Subcutaneous abdominal adipose tissue (tissue), 5 donors: ENCODE results near the gene ADGRA1.

Source experiments
- H3K27ac ChIP-seq: one replicate; pipeline ENCODE4 v1.7.0; 2013; ENCODE audit warnings: low read depth, mild to moderate bottlenecking, inconsistent platforms, low read length, moderate library complexity
- H3K27me3 ChIP-seq, 5 donors: one replicate each; pipeline ENCODE4 v1.7.0; 2013; ENCODE audit warnings: low read length in 5 of 5, inconsistent platforms in 1 of 5; ENCODE audit not compliant: control insufficient read depth in 5 of 5, insufficient read depth in 4 of 5
- H3K36me3 ChIP-seq, 5 donors: one replicate each; pipeline ENCODE4 v1.7.0; 2013; ENCODE audit warnings: low read length in 5 of 5; ENCODE audit not compliant: control insufficient read depth in 5 of 5, insufficient read depth in 5 of 5
- H3K4me1 ChIP-seq, 5 donors: one replicate each; pipeline ENCODE4 v1.7.0; 2013; ENCODE audit warnings: low read length in 5 of 5, mild to moderate bottlenecking in 3 of 5, moderate library complexity in 1 of 5; ENCODE audit not compliant: control insufficient read depth in 5 of 5, insufficient read depth in 5 of 5
- H3K4me3 ChIP-seq, 5 donors: one replicate each; pipeline ENCODE4 v1.7.0; 2013; ENCODE audit warnings: low read length in 5 of 5, low read depth in 1 of 5
- H3K9ac ChIP-seq, 5 donors: one replicate each; pipeline ENCODE4 v1.7.0; 2013; ENCODE audit warnings: low read length in 5 of 5, mild to moderate bottlenecking in 4 of 5, moderate library complexity in 3 of 5
- H3K9me3 ChIP-seq, 5 donors: one replicate each; pipeline ENCODE4 v1.7.0; 2013; ENCODE audit warnings: low read length in 5 of 5; ENCODE audit not compliant: control insufficient read depth in 5 of 5
- donor health status: healthy.
- donor health status: healthy.
- donor health status: healthy.
- donor health status: healthy.
- donor health status: healthy.

The ADGRA1 gene

GRCh38 chr10:133100706-133101415 lies 13.1 kb downstream of the ADGRA1 start:
- Histone ChIP-seq H3K9me3 (peaks cover 0 to 1% (median 0%) of the 10 kb centered on the region in 5 donors), H3K4me1 (peaks cover 0 to 5% (median 0%) of the 10 kb centered on the region in 5 donors), H3K27ac (no peak overlapping the region), H3K36me3 (no peaks in the 10 kb centered on the region), H3K4me3 (no peak overlapping the region), H3K9ac (no peak overlapping the region), H3K27me3 (peaks cover 56 to 80% (median 67%) of the 10 kb centered on the region in 5 donors)

- Histone ChIP-seq H3K27ac (no peak overlapping the region), H3K27me3 (peaks cover 51 to 80% (median 65%) of the 10 kb centered on the region in 5 donors), H3K4me1 (peaks cover 0 to 5% (median 0%) of the 10 kb centered on the region in 5 donors), H3K9ac (no peak overlapping the region), H3K9me3 (peaks cover 0 to 7% (median 3%) of the 10 kb centered on the region in 5 donors), H3K36me3 (no peaks in the 10 kb centered on the region), H3K4me3 (no peak overlapping the region)
These were observed 13.7 kb downstream of the ADGRA1 start for GRCh38 chr10:133101416-133101810.

DNA sequence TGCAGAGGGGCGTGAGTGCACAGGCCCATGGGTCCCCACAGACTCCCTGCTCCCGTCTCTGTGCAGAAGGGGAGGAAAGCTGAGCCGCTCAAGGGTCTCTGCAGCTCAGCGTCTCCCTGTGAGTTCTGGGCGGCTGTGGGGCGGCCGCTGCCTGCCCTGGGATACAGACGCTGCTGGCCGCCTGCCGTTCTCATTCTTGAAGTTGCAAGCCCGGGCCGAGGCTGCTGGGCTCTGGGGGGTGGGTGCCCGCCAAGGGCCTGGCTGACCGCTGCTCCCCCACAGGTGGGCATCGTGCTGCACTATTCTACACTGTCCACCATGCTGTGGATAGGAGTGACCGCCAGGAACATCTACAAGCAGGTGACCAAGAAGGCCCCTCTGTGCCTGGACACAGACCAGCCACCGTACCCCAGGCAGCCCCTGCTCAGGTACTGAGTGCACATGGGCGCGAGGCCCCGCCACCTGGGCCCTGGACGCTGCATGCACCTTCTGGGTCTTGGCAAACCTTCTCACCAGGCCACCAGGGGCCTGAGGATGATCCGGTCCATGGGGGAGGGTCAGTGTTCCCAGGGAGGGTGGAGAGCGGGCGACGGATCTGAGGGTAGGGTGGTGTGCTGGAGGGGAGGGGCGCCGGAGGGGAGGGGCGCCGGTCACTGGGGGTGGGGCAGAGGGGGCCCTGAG lies 14.8 kb downstream of the ADGRA1 start:
- peaks cover 4 to 16% (median 13%) of the 10 kb centered on the region in 5 donors for H3K9me3 ChIP-seq

DNA sequence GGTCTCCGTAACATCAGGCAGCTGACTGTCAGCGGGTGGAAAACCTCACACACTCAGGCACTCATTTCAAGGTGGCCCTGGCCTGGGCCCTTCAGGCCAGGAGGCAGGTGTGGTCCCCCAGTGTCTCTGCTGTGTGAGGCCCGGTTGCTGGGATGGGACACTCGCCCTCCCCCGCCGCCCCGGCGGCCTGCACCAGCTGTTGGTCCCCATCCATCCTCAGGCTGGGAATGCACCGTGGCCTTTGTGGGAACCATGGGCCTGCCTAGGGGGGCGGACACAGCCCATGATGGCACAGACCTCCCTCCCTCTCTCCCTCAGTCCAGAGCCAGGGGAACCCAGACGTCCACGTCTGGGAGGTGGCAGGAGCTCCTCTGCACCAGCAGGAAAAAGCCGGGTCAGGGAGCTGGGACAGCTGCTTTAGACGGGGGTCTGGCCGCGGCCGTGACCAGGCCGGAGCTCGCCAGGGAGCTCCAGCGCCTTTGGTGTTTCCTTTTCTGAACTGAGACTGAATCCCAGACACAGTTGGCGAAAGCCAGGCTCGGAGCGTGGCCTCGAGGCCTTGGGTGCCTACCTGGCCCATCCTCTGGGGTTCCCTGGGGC lies 15.7 kb downstream of the ADGRA1 start:
- Histone ChIP-seq H3K27ac (no peak overlapping the region), H3K9me3 (peaks cover 7 to 25% (median 22%) of the 10 kb centered on the region in 5 donors), H3K9ac (no peak overlapping the region), H3K4me1 (peaks cover 0 to 5% (median 0%) of the 10 kb centered on the region in 5 donors), H3K27me3 (peaks cover 40 to 69% (median 52%) of the 10 kb centered on the region in 5 donors), H3K36me3 (no peaks in the 10 kb centered on the region), H3K4me3 (no peak overlapping the region)

More for the DNA sequence above, 14.8 kb downstream of the ADGRA1 start:
- peaks cover 0 to 5% (median 0%) of the 10 kb centered on the region in 5 donors for H3K4me1 ChIP-seq
- no peak overlapping the region for H3K9ac ChIP-seq
- no peaks in the 10 kb centered on the region for H3K36me3 ChIP-seq
- peaks cover 45 to 74% (median 57%) of the 10 kb centered on the region in 5 donors for H3K27me3 ChIP-seq
- no peak overlapping the region for H3K27ac ChIP-seq
- no peak overlapping the region for H3K4me3 ChIP-seq

DNA sequence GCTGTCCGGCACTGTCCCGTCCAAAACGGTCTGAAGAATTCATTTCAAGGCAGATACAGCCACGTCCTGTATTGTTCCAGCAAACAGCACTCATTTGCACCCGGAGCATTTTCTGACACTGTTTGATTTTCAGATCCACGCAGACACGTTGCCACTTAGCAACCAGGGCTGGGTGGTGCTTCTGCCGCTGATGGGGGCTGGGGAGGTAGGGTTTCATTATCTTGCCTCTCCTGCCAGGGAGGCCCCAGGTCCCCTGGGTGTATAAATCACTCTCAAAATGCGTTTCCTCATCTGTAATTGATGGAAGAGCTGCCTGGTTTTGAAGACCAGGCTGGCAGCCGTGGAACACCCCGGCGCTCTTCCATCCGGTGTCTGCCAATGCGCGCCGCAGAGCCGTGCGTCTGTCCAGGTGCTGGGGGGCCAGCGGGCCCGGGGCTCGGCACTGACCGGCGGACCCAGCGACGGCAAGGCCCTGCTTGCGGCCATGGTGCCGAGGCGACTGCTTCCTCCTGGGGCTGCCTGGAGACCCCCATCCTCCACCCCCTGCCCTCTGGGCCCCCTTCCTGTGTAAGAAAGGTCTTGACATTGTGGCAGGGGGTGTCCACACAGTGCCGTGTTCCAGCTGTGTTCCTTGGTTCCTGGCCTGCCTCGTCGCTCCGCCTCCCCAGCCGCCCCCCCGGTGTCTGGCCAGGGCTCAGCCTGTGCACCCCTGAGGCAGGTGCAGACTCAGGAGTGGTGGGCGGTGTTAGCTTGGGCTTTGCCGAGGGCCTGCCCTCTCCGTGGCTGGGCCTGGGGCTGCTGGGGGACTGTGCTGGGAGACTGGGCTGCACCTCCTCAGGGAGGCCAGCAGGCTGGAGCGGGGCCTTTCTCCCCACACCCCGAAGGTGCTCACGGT lies 16.6 kb downstream of the ADGRA1 start:
- no peak overlapping the region for H3K4me3 ChIP-seq
- H3K27me3 ChIP-seq: peaks cover 37 to 66% (median 50%) of the 10 kb centered on the region in 5 donors

DNA sequence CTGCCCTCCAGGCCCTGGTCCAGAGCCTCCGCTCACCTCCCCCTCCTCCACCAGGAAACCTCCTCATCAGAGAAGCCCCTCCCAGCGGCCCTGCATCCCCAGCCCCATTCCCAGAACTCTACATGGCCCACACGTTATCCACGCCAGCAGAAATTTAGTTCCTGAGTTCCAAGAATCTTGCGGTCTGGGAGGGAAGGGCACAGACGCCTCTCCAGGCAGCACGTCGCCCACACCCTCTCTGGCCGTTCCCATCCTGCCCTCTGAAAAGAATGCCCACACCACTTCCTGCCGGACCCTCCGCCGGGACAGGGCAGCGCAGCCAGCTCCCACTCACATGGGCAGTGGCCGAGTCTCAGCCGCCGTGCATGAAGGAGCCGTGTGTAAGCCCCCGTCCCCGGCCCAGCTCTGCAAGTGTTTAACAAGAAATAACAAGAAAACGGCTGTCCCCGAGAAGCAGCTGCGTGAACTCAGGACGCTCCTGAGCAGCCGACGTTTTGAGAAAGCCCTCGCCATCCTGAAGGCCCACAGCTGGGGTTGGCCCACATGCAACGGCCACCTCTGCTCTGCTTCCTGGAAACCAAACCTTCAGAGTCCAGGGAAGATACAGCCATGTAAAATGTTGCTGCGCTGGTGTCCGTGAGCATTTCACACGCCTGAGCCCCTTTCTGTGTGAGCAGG lies 17.4 kb downstream of the ADGRA1 start:
- no peak overlapping the region for H3K27ac ChIP-seq
- H3K9ac ChIP-seq: no peak overlapping the region
- peaks cover 32 to 59% (median 50%) of the 10 kb centered on the region in 5 donors for H3K27me3 ChIP-seq
- H3K9me3 ChIP-seq: peaks cover 7 to 35% (median 30%) of the 10 kb centered on the region in 5 donors
- H3K36me3 ChIP-seq: no peaks in the 10 kb centered on the region
- no peak overlapping the region for H3K4me3 ChIP-seq
- H3K4me1 ChIP-seq: peaks cover 0 to 5% (median 0%) of the 10 kb centered on the region in 5 donors

More for the DNA sequence above, 16.6 kb downstream of the ADGRA1 start:
- H3K4me1 ChIP-seq: peaks cover 0 to 5% (median 0%) of the 10 kb centered on the region in 5 donors
- H3K27ac ChIP-seq: no peak overlapping the region
- no peaks in the 10 kb centered on the region for H3K36me3 ChIP-seq
- H3K9ac ChIP-seq: no peak overlapping the region
- peaks cover 7 to 32% (median 28%) of the 10 kb centered on the region in 5 donors for H3K9me3 ChIP-seq

GRCh38 chr10:133105686-133106390 lies 18.1 kb downstream of the ADGRA1 start:
- Histone ChIP-seq H3K4me3 (no peak overlapping the region), H3K27me3 (peaks cover 28 to 52% (median 45%) of the 10 kb centered on the region in 5 donors), H3K36me3 (no peaks in the 10 kb centered on the region), H3K4me1 (peaks cover 0 to 8% (median 0%) of the 10 kb centered on the region in 5 donors), H3K9ac (no peak overlapping the region), H3K9me3 (peaks cover 7 to 35% (median 30%) of the 10 kb centered on the region in 5 donors), H3K27ac (no peak overlapping the region)

GRCh38 chr10:133106516-133106915 lies 18.8 kb downstream of the ADGRA1 start:
- no peak overlapping the region for H3K9ac ChIP-seq
- H3K4me3 ChIP-seq: no peak overlapping the region
- H3K36me3 ChIP-seq: no peaks in the 10 kb centered on the region
- peaks cover 7 to 35% (median 30%) of the 10 kb centered on the region in 5 donors for H3K9me3 ChIP-seq
- H3K27ac ChIP-seq: no peak overlapping the region
- peaks cover 0 to 8% (median 0%) of the 10 kb centered on the region in 5 donors for H3K4me1 ChIP-seq
- peaks cover 29 to 46% (median 42%) of the 10 kb centered on the region in 5 donors for H3K27me3 ChIP-seq
